ENCODE data around the gene DGKK.
"Not testable (repeated sequence)": the region's sequence is repeated elsewhere in the genome, so short reads cannot be mapped to it uniquely, and the experiment has no call there.

Gene DGKK

DNA sequence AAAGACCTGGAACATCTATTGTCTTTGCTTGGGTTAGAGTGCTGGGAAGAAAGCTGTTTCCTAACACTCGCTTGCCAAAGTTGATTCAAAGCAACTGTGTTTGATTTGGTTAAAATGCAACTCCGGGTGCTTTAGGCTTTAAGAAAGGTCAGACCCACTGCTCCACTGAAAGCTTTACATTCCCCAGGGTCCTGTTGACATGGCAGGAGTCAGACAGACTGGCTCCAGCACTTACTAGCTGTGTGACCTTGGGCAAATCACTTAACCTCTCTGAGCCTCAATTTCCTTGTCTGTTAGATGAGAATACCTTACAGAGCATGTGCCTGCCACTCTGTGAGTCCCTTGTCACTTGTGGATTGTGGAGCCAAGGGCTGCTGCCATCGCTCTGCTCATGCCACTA is 39.0 kb downstream of the DGKK start:
- DNase-seq (ENCODE audit: low read depth), result no peak

DNA sequence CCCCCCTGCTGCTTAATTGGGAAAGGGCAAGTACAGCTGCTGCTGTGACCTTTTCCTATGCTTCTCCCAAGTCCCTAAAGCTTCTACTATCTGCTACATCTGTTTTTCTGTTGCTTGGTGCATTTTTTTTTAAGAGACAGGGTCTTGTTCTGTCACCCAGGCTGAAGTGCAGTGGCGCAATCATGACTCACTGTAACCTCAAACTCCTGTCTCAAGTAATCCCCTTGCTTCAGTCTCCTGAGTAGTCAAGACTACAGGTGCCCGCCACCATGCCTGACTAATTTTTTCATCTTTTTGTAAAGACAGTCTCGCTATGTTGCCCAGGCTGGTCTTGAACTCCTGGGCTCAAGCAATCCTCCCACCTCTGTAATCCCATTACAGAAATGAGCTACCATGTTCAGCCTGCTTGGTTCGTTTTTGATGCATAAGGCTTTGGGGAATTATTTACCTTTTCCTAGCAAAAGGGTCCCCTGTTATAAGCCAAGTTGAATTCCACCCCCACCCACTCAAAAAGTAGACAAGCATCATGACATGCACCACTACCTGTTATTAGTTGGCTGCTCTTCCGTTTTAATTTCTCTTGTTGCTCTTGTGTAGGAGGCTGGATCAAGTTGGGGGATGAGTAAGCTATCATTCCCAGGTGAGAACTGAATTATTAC is 39.6 kb downstream of the DGKK start:
- no peak for DNase-seq (ENCODE audit: low read depth)

GRCh38 chrX:50428174-50428573 is 42.5 kb downstream of the DGKK start:
- no peak for DNase-seq (ENCODE audit: low read depth)

- no peak for DNase-seq (ENCODE audit: low read depth)
These were observed 62.6 kb downstream of the DGKK start for GRCh38 chrX:50407976-50408375.

- no peak for DNase-seq (ENCODE audit: low read depth)
These were observed 66.7 kb downstream of the DGKK start for GRCh38 chrX:50403903-50404302.

DNA sequence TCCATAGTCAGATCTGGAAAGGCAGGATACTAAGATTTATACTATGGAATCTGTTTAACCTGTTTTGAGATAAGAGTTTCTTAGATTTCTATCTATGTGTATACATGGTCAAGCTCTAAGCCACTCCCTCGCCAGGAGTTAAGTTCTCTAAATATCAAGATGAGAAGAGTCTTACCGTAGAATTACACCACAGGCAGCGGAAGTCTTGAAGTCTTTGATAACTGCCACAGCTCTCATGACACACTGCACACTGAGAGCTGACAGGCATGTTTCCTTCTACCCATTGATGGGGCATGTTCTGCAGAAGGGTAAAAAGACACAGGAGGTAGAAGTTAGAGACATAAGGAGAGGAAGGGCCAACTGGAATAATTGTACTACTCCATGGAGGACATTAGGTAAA is 67.7 kb downstream of the DGKK start:
- DNase-seq (ENCODE audit: low read depth), result no peak

GRCh38 chrX:50393902-50394301 is 76.7 kb downstream of the DGKK start:
- DNase-seq (ENCODE audit: low read depth), result no peak

GRCh38 chrX:50386520-50386919 is 84.1 kb downstream of the DGKK start:
- no peak for DNase-seq (ENCODE audit: low read depth)

- DNase-seq (ENCODE audit: low read depth), result no peak
These were observed 88.8 kb downstream of the DGKK start for GRCh38 chrX:50381729-50382415.

DNA sequence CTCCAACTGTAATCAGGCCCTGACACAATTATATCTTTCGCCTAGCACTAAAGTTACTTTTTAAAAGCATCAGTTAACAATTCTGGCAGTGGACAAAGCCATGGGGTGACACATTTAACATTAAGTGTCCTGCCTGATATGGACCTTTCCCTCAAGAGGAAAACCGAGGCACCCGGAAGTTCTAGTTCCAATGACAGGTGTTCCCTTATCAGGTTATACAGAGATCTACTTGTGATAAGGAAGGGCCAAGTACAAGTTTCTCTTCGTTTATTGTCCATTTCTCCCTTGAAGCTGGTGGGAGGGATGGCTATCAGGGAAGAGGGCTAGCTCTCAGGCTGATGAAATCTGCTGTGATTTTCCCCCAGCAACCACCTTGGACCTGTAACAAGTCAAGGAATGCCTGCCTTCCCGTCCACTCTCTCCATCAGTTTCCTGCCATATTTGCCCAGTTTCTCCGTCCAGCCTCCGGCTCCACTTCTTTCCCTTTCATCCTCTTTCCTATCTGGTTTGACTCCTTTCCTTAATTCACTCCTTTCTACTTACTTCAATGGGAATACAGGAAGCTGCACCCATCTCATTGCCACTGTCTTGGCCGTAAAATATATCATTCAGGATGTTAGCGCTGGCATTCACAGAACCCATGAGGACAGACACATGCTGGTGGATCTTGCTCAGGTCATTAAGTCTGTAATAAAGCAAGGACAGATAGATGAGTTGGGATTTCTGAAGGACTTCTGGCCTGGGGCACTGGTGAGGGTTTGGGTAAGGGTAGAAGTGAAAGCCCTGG is 95.0 kb downstream of the DGKK start:
- no peak for DNase-seq (ENCODE audit: low read depth)

- no peak for DNase-seq (ENCODE audit: low read depth)
These were observed 97.7 kb downstream of the DGKK start for GRCh38 chrX:50372966-50373365.

DNA sequence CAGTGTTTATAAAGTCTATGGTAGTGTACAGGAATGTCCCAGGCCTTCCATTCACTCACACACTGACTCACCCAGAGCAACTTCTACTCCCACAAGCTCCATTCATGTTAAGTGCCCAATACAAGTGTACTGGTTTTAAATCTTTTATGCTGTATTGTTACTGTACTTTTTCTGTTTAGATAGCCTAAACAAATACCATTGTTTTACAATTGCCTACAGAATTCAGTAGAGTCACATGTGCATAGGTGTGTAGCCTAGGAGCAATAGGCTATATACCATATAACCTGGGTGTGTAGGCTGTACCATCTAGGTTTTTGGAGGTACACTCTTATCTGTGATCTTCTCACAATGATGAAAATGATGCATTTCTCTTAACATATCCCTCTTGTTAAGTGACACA is 126.7 kb downstream of the DGKK start:
- DNase-seq (ENCODE audit: low read depth), result no peak

- no peak for DNase-seq (ENCODE audit: low read depth)
These were observed 137.3 kb downstream of the DGKK start for GRCh38 chrX:50333308-50333707.

- not testable (repeated sequence) for DNase-seq (ENCODE audit: low read depth)
These were observed 138.0 kb downstream of the DGKK start for GRCh38 chrX:50332668-50333067.

GRCh38 chrX:50327235-50327634 is 143.4 kb downstream of the DGKK start:
- DNase-seq (ENCODE audit: low read depth), result no peak
